Measurements from ENCODE around the gene ZNF423. TPM values are rescaled to one million over a fixed set of nuclear protein-coding genes. Genes with fewer than 3 reads are reported as not detected.

Gene ZNF423
- total RNA-seq, 1 experiment from 2014 or later: 11.1 TPM

DNA sequence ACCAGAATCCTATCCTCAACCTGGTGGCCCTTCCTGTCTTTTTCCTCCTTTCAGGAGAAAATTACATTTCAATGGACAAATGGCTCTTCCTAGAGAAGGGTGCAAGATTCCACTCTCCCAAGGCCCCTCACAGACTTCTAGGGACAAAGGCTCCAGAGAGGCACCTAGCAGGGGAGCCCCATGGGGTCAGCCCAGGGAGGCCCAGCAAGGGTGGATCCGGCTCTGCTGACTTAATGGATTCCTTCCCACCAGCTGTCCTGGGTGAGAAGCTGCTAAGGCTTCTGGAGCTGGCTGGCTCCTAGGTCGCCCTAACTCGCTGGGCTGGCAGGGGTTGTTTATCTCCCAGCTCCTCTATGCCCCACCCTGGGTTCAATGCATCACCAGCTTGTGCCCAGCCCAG, 152.4 kb downstream of the ZNF423 start:
- Histone ChIP-seq H3K4me1 (ENCODE audit: insufficient read depth, low read length, poor library complexity, severe bottlenecking) (peaks cover 50% of the 10 kb centered on the region), H3K36me3 (ENCODE audit: insufficient read depth, low read length, poor library complexity, severe bottlenecking) (no peaks in the 10 kb centered on the region), H3K27me3 (replicated peaks; ENCODE audit: insufficient read depth, low read depth, low read length, poor library complexity) (no peaks in the 10 kb centered on the region), H3K4me3 (ENCODE audit: low read depth, low read length, poor library complexity, severe bottlenecking) (no peak overlapping the region), H3K9me3 (ENCODE audit: low read depth, low read length, poor library complexity, severe bottlenecking) (no peaks in the 10 kb centered on the region), H3K27ac (ENCODE audit: low read depth, low read length, poor library complexity, severe bottlenecking) (peak overlapping the region; percentile 99)
- POLR2A ChIA-PET (ENCODE audit: low non-redundant PET): no interaction called here
- CTCF ChIA-PET: no interaction called here
- BruUV-seq (replicated peaks): no TSS peak
- TF ChIP-seq, protein P1, sequence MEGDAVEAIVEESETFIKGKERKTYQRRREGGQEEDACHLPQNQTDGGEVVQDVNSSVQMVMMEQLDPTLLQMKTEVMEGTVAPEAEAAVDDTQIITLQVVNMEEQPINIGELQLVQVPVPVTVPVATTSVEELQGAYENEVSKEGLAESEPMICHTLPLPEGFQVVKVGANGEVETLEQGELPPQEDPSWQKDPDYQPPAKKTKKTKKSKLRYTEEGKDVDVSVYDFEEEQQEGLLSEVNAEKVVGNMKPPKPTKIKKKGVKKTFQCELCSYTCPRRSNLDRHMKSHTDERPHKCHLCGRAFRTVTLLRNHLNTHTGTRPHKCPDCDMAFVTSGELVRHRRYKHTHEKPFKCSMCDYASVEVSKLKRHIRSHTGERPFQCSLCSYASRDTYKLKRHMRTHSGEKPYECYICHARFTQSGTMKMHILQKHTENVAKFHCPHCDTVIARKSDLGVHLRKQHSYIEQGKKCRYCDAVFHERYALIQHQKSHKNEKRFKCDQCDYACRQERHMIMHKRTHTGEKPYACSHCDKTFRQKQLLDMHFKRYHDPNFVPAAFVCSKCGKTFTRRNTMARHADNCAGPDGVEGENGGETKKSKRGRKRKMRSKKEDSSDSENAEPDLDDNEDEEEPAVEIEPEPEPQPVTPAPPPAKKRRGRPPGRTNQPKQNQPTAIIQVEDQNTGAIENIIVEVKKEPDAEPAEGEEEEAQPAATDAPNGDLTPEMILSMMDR (conservative IDR thresholded peaks at IDR 0.05; ENCODE audit: low read depth, low read length): no peak
- no peak for TF ChIP-seq EZH2 (IDR thresholded peaks at IDR 0.05; ENCODE audit: borderline replicate concordance, low read depth, low read length, poor library complexity, severe bottlenecking)
- intact Hi-C loops (cut with micrococcal nuclease; ENCODE audit: unreplicated experiment): loop anchor here (5.0 to 10.0 kb wide), 2 partner anchors 106 to 149 kb away; no protein-coding TSS in a partner anchor
- no peak for DNase-seq (ENCODE audit: low spot score)

DNA sequence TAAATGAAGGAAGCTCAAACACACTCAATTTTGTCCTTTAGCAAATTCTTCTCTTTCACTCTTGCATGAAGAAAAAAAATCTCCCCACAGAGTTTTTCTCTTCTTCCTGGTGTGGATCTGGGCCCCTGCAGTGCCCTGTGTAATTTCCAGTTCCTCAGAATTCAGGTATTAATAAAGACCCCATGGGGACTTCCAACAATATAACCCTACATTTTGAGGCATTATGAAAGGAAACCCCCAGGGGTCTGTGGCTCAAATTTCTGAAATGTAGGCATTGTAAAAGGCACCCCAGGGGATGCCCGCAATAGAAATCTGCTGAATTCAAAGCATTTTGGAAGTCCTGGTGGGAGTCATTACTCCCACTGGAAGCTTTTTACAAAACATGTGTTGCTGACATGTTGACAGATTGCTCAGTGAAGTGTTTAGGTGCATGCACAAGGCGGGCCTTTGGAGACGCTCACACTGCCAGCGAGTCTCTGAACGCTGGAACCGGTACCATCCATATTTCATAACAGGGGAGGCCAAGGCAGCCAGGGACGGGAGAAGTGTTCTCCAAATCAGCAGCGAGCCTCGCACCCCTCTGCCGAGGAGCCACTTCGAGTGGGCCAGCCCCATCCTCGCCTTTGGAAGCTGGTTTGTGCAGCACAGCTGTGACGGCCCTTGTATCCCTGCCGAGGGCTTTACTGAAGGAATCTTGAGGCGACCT, 154.0 kb downstream of the ZNF423 start:
- peak overlapping the region; percentile 99 for H3K27ac ChIP-seq (ENCODE audit: low read depth, low read length, poor library complexity, severe bottlenecking)
- no peaks in the 10 kb centered on the region for H3K36me3 ChIP-seq (ENCODE audit: insufficient read depth, low read length, poor library complexity, severe bottlenecking)
- H3K4me1 ChIP-seq (ENCODE audit: insufficient read depth, low read length, poor library complexity, severe bottlenecking): peaks cover 65% of the 10 kb centered on the region
- BruUV-seq (replicated peaks): no TSS peak
- no peaks in the 10 kb centered on the region for H3K9me3 ChIP-seq (ENCODE audit: low read depth, low read length, poor library complexity, severe bottlenecking)
- TF ChIP-seq EZH2 (IDR thresholded peaks at IDR 0.05; ENCODE audit: borderline replicate concordance, low read depth, low read length, poor library complexity, severe bottlenecking): no peak
- TF ChIP-seq, protein P1 (conservative IDR thresholded peaks at IDR 0.05; ENCODE audit: low read depth, low read length): no peak
- ChIA-PET POLR2A (ENCODE audit: low non-redundant PET) (interaction anchor here (0.6 to 0.7 kb wide), 3 partner anchors 123 to 1114 kb away, joined by 3 read pairs; no protein-coding TSS in a partner anchor), CTCF (interaction anchor here (1.4 kb wide), 1 partner anchor 155 kb away, joined by 3 read pairs; no protein-coding TSS in a partner anchor)
- intact Hi-C loops (cut with micrococcal nuclease; ENCODE audit: unreplicated experiment): loop anchor here (1.0 to 10.0 kb wide), 4 partner anchors 52 to 155 kb away; partner anchors contain the start of gene ZNF423
- no peaks in the 10 kb centered on the region for H3K27me3 ChIP-seq (replicated peaks; ENCODE audit: insufficient read depth, low read depth, low read length, poor library complexity)
- peak overlapping the region; percentile 43 for H3K4me3 ChIP-seq (ENCODE audit: low read depth, low read length, poor library complexity, severe bottlenecking)
- peak; percentile 99 for DNase-seq (ENCODE audit: low spot score)

DNA sequence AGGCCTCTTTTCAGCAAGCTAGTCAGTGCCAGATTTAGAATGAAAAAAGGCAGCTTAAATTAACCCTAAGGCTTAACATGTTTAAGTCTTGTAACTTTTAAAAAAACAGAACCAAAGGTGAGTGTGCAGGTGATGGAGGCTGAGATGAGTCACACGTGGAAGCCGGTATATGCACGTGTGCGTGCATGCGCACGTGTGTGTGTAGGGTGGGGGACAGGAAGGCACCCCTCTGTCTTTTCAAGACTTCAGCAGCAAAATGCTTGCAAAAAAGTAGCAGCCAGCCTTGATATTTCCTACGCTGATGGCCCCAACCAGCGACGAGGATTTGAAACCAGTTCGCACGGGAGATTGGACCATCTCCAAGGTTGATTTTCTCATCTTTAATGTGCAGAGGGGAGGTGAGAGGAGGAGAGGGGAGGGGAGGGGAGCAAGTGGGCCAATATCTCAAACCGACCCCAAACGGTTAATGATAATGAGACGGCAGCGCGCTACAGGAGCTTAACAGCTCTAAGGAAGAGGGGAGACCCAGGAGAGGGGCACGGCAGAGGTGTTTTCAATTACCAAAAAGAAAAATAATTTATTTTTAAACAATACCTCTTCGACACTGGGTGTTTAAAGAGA, 154.7 kb downstream of the ZNF423 start:
- CTCF ChIA-PET: interaction anchor here (1.4 kb wide), 1 partner anchor 156 kb away, joined by 3 read pairs; no protein-coding TSS in a partner anchor
- intact Hi-C loops (cut with micrococcal nuclease; ENCODE audit: unreplicated experiment): loop anchor here (2.0 to 10.0 kb wide), 3 partner anchors 104 to 156 kb away; partner anchors contain the start of gene ZNF423
- TF ChIP-seq, protein P1 (conservative IDR thresholded peaks at IDR 0.05; ENCODE audit: low read depth, low read length): no peak
- no peak for TF ChIP-seq EZH2 (IDR thresholded peaks at IDR 0.05; ENCODE audit: borderline replicate concordance, low read depth, low read length, poor library complexity, severe bottlenecking)
- POLR2A ChIA-PET (ENCODE audit: low non-redundant PET): interaction anchor here (0.6 kb wide), 2 partner anchors 123 to 1113 kb away, joined by 3 read pairs; no protein-coding TSS in a partner anchor
- Histone ChIP-seq H3K36me3 (ENCODE audit: insufficient read depth, low read length, poor library complexity, severe bottlenecking) (no peaks in the 10 kb centered on the region), H3K27ac (ENCODE audit: low read depth, low read length, poor library complexity, severe bottlenecking) (peak overlapping the region; percentile 99), H3K27me3 (replicated peaks; ENCODE audit: insufficient read depth, low read depth, low read length, poor library complexity) (no peaks in the 10 kb centered on the region), H3K4me1 (ENCODE audit: insufficient read depth, low read length, poor library complexity, severe bottlenecking) (peaks cover 73% of the 10 kb centered on the region), H3K4me3 (ENCODE audit: low read depth, low read length, poor library complexity, severe bottlenecking) (peak overlapping the region; percentile 43), H3K9me3 (ENCODE audit: low read depth, low read length, poor library complexity, severe bottlenecking) (no peaks in the 10 kb centered on the region)
- DNase-seq (ENCODE audit: low spot score): peak; percentile 90
- no TSS peak for BruUV-seq (replicated peaks)
